ENCODE measurements around the gene RPS15A. TPM values are rescaled to one million over a fixed set of nuclear protein-coding genes. Genes with fewer than 3 reads are reported as not detected.

The RPS15A gene
- 1,000 to 10,000 TPM; 1,092 to 1,264 (median 1,201) TPM for total RNA-seq (2021; fragmentation: NEBNext Ultra II Directional; extraction: Animal tissue kit (Norgen Biotek cat#: 25700))
- long read RNA-seq, transcript RPS15A-203 (5 exons, 525 nt) = major isoform, 808 of 1,182 reads
- long read RNA-seq, transcript RPS15A-201 (5 exons, 2,203 nt) = minor isoform, 75 of 1,182 reads
- long read RNA-seq, transcript RPS15A-212 (6 exons, 589 nt) = minor isoform, 8 of 1,182 reads
- long read RNA-seq, transcript RPS15A-205 (5 exons, 802 nt) = minor isoform, 8 of 1,182 reads
- long read RNA-seq, partial matches to known transcripts = 261 of 1,182 reads
- long read RNA-seq, other reads (novel, unspliced or antisense) = 22 of 1,182 reads

GRCh38 chr16:18789850-18790706 is at the start of gene RPS15A:
TSS of gene RPS15A (minus strand) at chr16:18790334. CDS start at chr16:18789113, 1,221 bp downstream.
- no peak for TF ChIP-seq CTCF (IDR thresholded peaks at IDR 0.05)
- peak within 1 kb of the TSS; percentile 95 for H3K27ac Mint-ChIP-seq
- DNase-seq = peak; percentile 94
- peaks cover 7% of the 10 kb centered on the region for H3K9me3 Mint-ChIP-seq
- H3K4me1 Mint-ChIP-seq (ENCODE audit: low read depth) = peaks cover 44% of the 10 kb centered on the region
- H3K4me3 Mint-ChIP-seq = peak within 1 kb of the TSS; percentile 98
- peaks cover 75% of the 10 kb centered on the region for H3K36me3 Mint-ChIP-seq (ENCODE audit: low read depth)
- peaks cover 11% of the 10 kb centered on the region for H3K27me3 Mint-ChIP-seq (ENCODE audit: insufficient read depth)

DNA sequence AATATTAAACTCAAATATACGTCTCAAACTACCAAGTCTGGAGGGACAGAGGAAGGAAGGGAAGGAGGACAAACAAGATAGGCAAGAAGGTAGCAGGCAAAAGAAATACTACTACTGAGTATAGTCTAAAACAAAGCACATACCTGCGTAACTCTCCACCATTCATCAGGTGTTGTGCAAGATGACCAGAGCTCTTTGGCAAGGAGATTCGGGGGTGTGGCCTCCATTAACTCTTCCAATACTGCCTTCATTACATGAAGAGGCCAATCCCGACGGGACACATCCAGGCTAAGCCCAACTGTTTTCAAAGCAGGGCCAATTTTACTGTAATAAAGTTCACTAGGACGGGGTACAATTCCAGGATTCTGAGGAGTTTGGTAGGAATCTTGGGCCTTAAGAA is 49.4 kb upstream of the RPS15A start:
- no peaks in the 10 kb centered on the region for H3K4me1 Mint-ChIP-seq (ENCODE audit: low read depth)
- no peaks in the 10 kb centered on the region for H3K9me3 Mint-ChIP-seq
- peaks cover 49% of the 10 kb centered on the region for H3K36me3 Mint-ChIP-seq (ENCODE audit: low read depth)
- no peak for DNase-seq
- H3K4me3 Mint-ChIP-seq = no peak overlapping the region
- TF ChIP-seq CTCF (IDR thresholded peaks at IDR 0.05) = no peak
- no peak overlapping the region for H3K27ac Mint-ChIP-seq
- H3K27me3 Mint-ChIP-seq (ENCODE audit: insufficient read depth) = no peaks in the 10 kb centered on the region; the same call in 1 of the 2 replicates

DNA sequence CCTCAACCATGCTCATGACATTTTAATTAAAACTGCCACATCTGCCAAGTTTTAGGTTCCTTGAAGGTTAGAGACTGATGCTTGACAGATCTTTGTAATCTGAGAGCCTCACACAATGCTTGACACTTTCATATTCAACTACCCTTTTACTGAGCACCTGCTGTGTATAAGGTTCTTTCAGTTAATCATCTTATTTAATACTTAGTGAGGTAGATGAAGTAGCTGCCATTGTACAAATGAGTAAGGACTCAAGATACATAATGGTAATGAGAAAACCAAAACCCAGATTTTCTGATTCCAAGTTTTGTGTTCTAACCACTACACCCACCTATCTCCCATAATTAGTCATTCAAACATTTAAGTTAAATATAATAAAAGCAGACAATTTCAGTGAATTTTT is 46.6 kb upstream of the RPS15A start:
- TF ChIP-seq CTCF (IDR thresholded peaks at IDR 0.05) = no peak
- Mint-ChIP-seq H3K27ac (no peak overlapping the region), H3K36me3 (ENCODE audit: low read depth) (peaks cover 42% of the 10 kb centered on the region), H3K4me1 (ENCODE audit: low read depth) (no peaks in the 10 kb centered on the region), H3K27me3 (ENCODE audit: insufficient read depth) (no peaks in the 10 kb centered on the region; the same call in 1 of the 2 replicates), H3K9me3 (no peaks in the 10 kb centered on the region), H3K4me3 (no peak overlapping the region)
- no peak for DNase-seq

DNA sequence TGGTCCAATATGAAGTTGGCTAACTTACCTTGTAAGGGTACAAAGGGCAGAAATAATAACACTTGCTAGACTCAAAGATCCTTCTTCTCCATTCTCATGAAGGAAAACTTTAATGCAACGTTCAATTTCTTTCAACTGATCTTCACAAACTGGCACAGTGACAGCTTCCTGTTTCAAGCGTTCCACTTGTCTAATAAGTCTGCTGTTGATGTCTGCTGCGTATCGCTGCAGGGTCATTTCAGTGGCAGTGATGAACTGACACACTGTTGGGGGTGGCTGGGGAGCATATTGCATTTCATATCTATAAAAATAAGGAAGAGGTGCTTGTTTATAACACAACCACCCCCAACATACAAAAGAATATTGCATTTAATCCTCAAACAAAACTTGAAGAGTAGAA is 44.7 kb upstream of the RPS15A start:
- peaks cover 48% of the 10 kb centered on the region for H3K36me3 Mint-ChIP-seq (ENCODE audit: low read depth)

More for the DNA sequence above, 44.7 kb upstream of the RPS15A start:
- TF ChIP-seq CTCF (IDR thresholded peaks at IDR 0.05) = no peak
- Mint-ChIP-seq H3K27ac (no peak overlapping the region), H3K4me1 (ENCODE audit: low read depth) (no peaks in the 10 kb centered on the region), H3K4me3 (no peak overlapping the region), H3K9me3 (no peaks in the 10 kb centered on the region), H3K27me3 (ENCODE audit: insufficient read depth) (no peaks in the 10 kb centered on the region; the same call in 1 of the 2 replicates)
- DNase-seq = no peak

Measured in HFFc6 (cell line).